Stimulated activated CD4-positive, alpha-beta T cell treated with anti-CD3 and anti-CD28 coated beads, Interleukin-2, amount 100 ng/mL, for 4 hours (primary cell): ENCODE results near the gene OPN5.

Experiments used
- DNase-seq: peaks from one replicate; pipeline ENCODE4 v3.0.0-alpha.2; 2020; ENCODE audit warnings: low read depth

OPN5 gene

GRCh38 chr6:47788498-47788884 lies 6.7 kb downstream of the OPN5 start:
- no peak for DNase-seq

GRCh38 chr6:47789553-47789952 lies 7.7 kb downstream of the OPN5 start:
- no peak for DNase-seq

GRCh38 chr6:47792216-47792733 lies 10.4 kb downstream of the OPN5 start:
- no peak for DNase-seq

- no peak for DNase-seq
These were observed 12.8 kb downstream of the OPN5 start for GRCh38 chr6:47794577-47795135.

GRCh38 chr6:47801984-47802383 lies 20.2 kb downstream of the OPN5 start:
- DNase-seq: no peak

- no peak for DNase-seq
These were observed 23.0 kb downstream of the OPN5 start for GRCh38 chr6:47804821-47805220.

GRCh38 chr6:47809873-47810272 lies 28.0 kb downstream of the OPN5 start:
- no peak for DNase-seq

- no peak for DNase-seq
These were observed 29.1 kb downstream of the OPN5 start for GRCh38 chr6:47810885-47811284.

GRCh38 chr6:47811443-47811842 lies 29.6 kb downstream of the OPN5 start:
- DNase-seq: no peak

GRCh38 chr6:47817749-47818148 lies 35.9 kb downstream of the OPN5 start:
- DNase-seq: no peak

- DNase-seq: no peak
These were observed 37.6 kb downstream of the OPN5 start for GRCh38 chr6:47819461-47819860.

- DNase-seq: no peak
These were observed 41.2 kb downstream of the OPN5 start for GRCh38 chr6:47822856-47823554.

- DNase-seq: no peak
These were observed 50.7 kb downstream of the OPN5 start for GRCh38 chr6:47832386-47833100.

GRCh38 chr6:47834196-47834595 lies 52.4 kb downstream of the OPN5 start:
- DNase-seq: no peak

GRCh38 chr6:47836046-47836445 lies 54.2 kb downstream of the OPN5 start:
- DNase-seq: no peak

- DNase-seq: no peak
These were observed 54.8 kb downstream of the OPN5 start for GRCh38 chr6:47836639-47837038.

GRCh38 chr6:47839645-47840044 lies 57.8 kb downstream of the OPN5 start:
- no peak for DNase-seq

- no peak for DNase-seq
These were observed 63.0 kb downstream of the OPN5 start for GRCh38 chr6:47844881-47845280.

GRCh38 chr6:47846752-47847151 lies 64.9 kb downstream of the OPN5 start:
- DNase-seq: no peak

- no peak for DNase-seq
These were observed 69.3 kb downstream of the OPN5 start for GRCh38 chr6:47851091-47851490.

GRCh38 chr6:47852727-47853126 lies 70.9 kb downstream of the OPN5 start:
- no peak for DNase-seq

- DNase-seq: no peak
These were observed 71.9 kb downstream of the OPN5 start for GRCh38 chr6:47853766-47854165.

GRCh38 chr6:47854971-47855370 lies 73.1 kb downstream of the OPN5 start:
- DNase-seq: no peak
